Kidney (tissue), 14 donors: Measurements from ENCODE around the gene ASB17. TPM values are rescaled to one million over a fixed set of nuclear protein-coding genes. Genes with fewer than 3 reads are reported as not detected.
"Not testable (repeated sequence)": the region's sequence is repeated elsewhere in the genome, so short reads cannot be mapped to it uniquely, and the experiment has no call there.

Experiments
- DNase-seq, 5 donors: peaks; one replicate each; pipeline ENCODE4 v3.0.0-alpha.2; 2013 to 2020
- FAIRE-seq: peaks from 2 replicates; lab custom pipeline; 2012; peaks lifted over from hg19 to GRCh38; lab: Jason Lieb, UNC
- H3K27ac ChIP-seq, 2 donors: one replicate each; pipeline ENCODE4 v1.7.0; 2013; ENCODE audit warnings: low read depth in 2 of 2, low read length in 2 of 2, inconsistent platforms in 1 of 2
- H3K27me3 ChIP-seq: one replicate; pipeline ENCODE4 v1.7.1; 2013; ENCODE audit warnings: low read length, inconsistent platforms; ENCODE audit not compliant: control insufficient read depth, insufficient read depth
- H3K36me3 ChIP-seq, 3 donors: one replicate each; pipeline versions ENCODE4 v1.7.0 to v1.7.1; 2013; ENCODE audit warnings: low read length in 3 of 3, control low read depth in 1 of 3, inconsistent platforms in 1 of 3; ENCODE audit not compliant: insufficient read depth in 3 of 3, control insufficient read depth in 2 of 3
- H3K4me1 ChIP-seq, 3 donors: one replicate each; pipeline versions ENCODE4 v1.7.0 to v1.7.1; 2013; ENCODE audit warnings: low read length in 3 of 3, inconsistent platforms in 1 of 3, low read depth in 1 of 3; ENCODE audit not compliant: control insufficient read depth in 2 of 3, insufficient read depth in 2 of 3
- H3K4me3 ChIP-seq, 3 donors: one replicate each; pipeline versions ENCODE4 v1.7.0 to v1.8.1; 2013; ENCODE audit warnings: low read length in 3 of 3, control low read depth in 1 of 3, inconsistent platforms in 1 of 3
- H3K9ac ChIP-seq, 3 donors: one replicate each; pipeline versions ENCODE4 v1.7.0 to v1.7.1; 2013; ENCODE audit warnings: low read length in 3 of 3, control low read depth in 1 of 3, inconsistent platforms in 1 of 3
- H3K9me3 ChIP-seq, 3 donors: one replicate each; pipeline versions ENCODE4 v1.7.0 to v1.7.1; 2013; ENCODE audit warnings: low read length in 3 of 3, control low read depth in 1 of 3, inconsistent platforms in 1 of 3; ENCODE audit not compliant: control insufficient read depth in 2 of 3, insufficient read depth in 1 of 3
- CTCF ChIP-seq: IDR thresholded peaks from 3 replicates; pipeline ENCODE4 v1.5.1; 2012; ENCODE audit warnings: mild to moderate bottlenecking, moderate library complexity, borderline replicate concordance; ENCODE audit not compliant: insufficient read depth; ENCODE audit errors: extremely low read depth
- intact Hi-C: fragments of 100-400 bp; cut with DNase I; formaldehyde crosslinking; loops from one replicate; pipeline ENCODE4 v1.11.1; 2022
- polyA plus RNA-seq: library from polyadenylated mRNA; stranded (reverse); fragments of 350-450 nt; fragmentation: Illumina TruSeq; extraction: RNeasy Lipid Tissue Mini Kit (QIAGEN cat#74804); gene quantifications from one replicate; pipeline ENCODE4 v1.2.3, GENCODE V29; 2014; ENCODE audit warnings: low read depth, low replicate concordance; ENCODE audit not compliant: insufficient read depth
- total RNA-seq: library from RNA; stranded (reverse); fragmentation: NEBNext Ultra II Directional; extraction: Animal tissue kit (Norgen Biotek cat#: 25700); gene quantifications from one replicate; pipeline ENCODE4 v1.2.1, GENCODE V29; 2021
- donor health status: control.
- donor health status: control.
- donor health status: control.
- donor health status: control.
- donor health status: control.
- donor health status: DM: yes; HTN: yes; CAD: no.
- donor health status: Normal renal cell carcinoma (clear cell type).

The ASB17 gene
- total and polyA plus RNA-seq, 2 donors from 2014 or later = not detected

- Histone ChIP-seq H3K36me3 (no peaks in the 10 kb centered on the region), H3K9ac (no peak overlapping the region), H3K9me3 (no peaks in the 10 kb centered on the region), H3K27me3 (no peaks in the 10 kb centered on the region), H3K27ac (no peak overlapping the region), H3K4me1 (no peaks in the 10 kb centered on the region), H3K4me3 (no peak overlapping the region)
- no peak for TF ChIP-seq CTCF
- DNase-seq (no peak), FAIRE-seq (peak; percentile 75)
- intact Hi-C loops = no loop called here
Observed at GRCh38 chr1:75954586-75954985, 22.4 kb upstream of the ASB17 start.

- no peak for TF ChIP-seq CTCF
- H3K27me3 ChIP-seq = no peaks in the 10 kb centered on the region
- H3K9me3 ChIP-seq = no peaks in the 10 kb centered on the region
- no peak overlapping the region for H3K4me3 ChIP-seq
- no peaks in the 10 kb centered on the region for H3K4me1 ChIP-seq
- no peak overlapping the region for H3K9ac ChIP-seq
- FAIRE-seq (no peak), DNase-seq (peak in 4 of 5 donors; percentile 27 to 61 (median 46))
- no peak overlapping the region for H3K27ac ChIP-seq
- intact Hi-C loops = no loop called here
- H3K36me3 ChIP-seq = no peaks in the 10 kb centered on the region
Observed at GRCh38 chr1:75953461-75953860, 21.3 kb upstream of the ASB17 start.

- DNase-seq (no peak), FAIRE-seq (no peak)
- H3K4me1 ChIP-seq = no peaks in the 10 kb centered on the region
- H3K36me3 ChIP-seq = no peaks in the 10 kb centered on the region
- H3K27ac ChIP-seq = no peak overlapping the region
- no peak for TF ChIP-seq CTCF
- no peak overlapping the region for H3K4me3 ChIP-seq
- H3K9ac ChIP-seq = no peak overlapping the region
- H3K9me3 ChIP-seq = no peaks in the 10 kb centered on the region
- H3K27me3 ChIP-seq = no peaks in the 10 kb centered on the region
- intact Hi-C loops = no loop called here
Observed at GRCh38 chr1:75952016-75952415, 19.8 kb upstream of the ASB17 start.

GRCh38 chr1:75950176-75950575, 18.0 kb upstream of the ASB17 start:
- intact Hi-C loops = no loop called here
- Histone ChIP-seq H3K4me3 (no peak overlapping the region), H3K4me1 (no peaks in the 10 kb centered on the region), H3K36me3 (no peaks in the 10 kb centered on the region), H3K9ac (no peak overlapping the region), H3K27me3 (no peaks in the 10 kb centered on the region), H3K9me3 (peaks cover 0 to 5% (median 0%) of the 10 kb centered on the region in 3 donors), H3K27ac (no peak overlapping the region)
- FAIRE-seq = no peak
- DNase-seq = no peak
- TF ChIP-seq CTCF = no peak

DNA sequence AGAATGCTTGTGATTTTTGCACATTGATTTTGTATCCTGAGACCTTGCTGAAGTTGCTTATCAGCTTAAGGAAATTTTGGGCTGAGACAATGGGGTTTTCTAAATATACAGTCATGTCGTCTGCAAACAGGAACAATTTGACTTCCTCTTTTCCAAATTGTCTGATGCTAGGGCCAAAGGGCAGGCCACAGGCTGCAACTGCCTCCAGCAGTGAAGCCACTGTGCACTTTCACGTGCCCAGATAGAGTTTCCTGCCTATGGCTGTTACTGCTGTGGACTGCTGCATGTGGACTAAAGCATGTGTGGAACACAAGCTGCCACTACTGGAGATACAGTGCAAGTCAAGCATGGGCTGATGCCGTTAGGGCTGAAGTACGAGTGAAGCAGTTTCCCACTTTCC, 10.8 kb upstream of the ASB17 start:
- FAIRE-seq, H3K9me3 ChIP-seq, H3K27ac ChIP-seq, H3K27me3 ChIP-seq, intact Hi-C loops, H3K9ac ChIP-seq, H3K4me1 ChIP-seq, H3K4me3 ChIP-seq, H3K36me3 ChIP-seq: not testable (repeated sequence)
- DNase-seq = peak in 1 of 5 donors; percentile 16
